GM19455 (cell line): ENCODE measurements around the gene HTT.
A peak's percentile ranks its signal among the peaks of the same experiment; 100 is the strongest.

Experiments used
- ATAC-seq: cut with Tn5 transposase; IDR thresholded peaks from one replicate; pipeline ENCODE4 v1.9.1; 2021; ENCODE audit not compliant: unreplicated experiment

The HTT gene

DNA sequence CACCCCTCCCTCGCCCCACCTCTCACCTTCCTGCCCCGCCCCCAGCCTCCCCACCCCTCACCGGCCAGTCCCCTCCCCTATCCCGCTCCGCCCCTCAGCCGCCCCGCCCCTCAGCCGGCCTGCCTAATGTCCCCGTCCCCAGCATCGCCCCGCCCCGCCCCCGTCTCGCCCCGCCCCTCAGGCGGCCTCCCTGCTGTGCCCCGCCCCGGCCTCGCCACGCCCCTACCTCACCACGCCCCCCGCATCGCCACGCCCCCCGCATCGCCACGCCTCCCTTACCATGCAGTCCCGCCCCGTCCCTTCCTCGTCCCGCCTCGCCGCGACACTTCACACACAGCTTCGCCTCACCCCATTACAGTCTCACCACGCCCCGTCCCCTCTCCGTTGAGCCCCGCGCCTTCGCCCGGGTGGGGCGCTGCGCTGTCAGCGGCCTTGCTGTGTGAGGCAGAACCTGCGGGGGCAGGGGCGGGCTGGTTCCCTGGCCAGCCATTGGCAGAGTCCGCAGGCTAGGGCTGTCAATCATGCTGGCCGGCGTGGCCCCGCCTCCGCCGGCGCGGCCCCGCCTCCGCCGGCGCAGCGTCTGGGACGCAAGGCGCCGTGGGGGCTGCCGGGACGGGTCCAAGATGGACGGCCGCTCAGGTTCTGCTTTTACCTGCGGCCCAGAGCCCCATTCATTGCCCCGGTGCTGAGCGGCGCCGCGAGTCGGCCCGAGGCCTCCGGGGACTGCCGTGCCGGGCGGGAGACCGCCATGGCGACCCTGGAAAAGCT, at the start of gene HTT, which contains the start of gene HTT-AS:
Gene HTT, plus strand, starts transcription at position 604 of the 768 bp plus-strand sequence. Its CDS starts 145 bp downstream, at position 749.
Gene HTT-AS, minus strand, starts transcription at position 461 of the 768 bp plus-strand sequence.
- ATAC-seq, result peak; percentile 76

DNA sequence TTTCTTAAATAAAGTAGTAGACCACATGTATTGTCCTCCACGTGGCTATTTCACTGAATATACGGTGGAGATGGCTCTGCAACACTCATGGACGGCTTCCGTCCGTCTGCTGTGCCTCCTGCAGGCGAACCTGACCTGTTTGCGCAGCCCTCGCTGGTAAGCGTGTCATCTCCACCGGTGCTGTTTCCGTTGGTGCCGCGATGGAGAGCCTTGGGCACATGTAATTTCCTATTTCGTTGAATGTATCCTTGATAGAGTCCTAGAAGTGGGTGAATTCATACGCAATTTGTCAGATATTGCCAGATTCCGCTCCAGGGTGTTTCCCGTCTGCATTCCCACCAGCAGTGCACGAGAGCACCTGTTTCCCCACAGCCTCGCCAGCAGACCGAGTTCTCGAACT, 48.6 kb upstream of the HTT start:
- no peak for ATAC-seq

- ATAC-seq, result no peak
These were observed 47.9 kb upstream of the HTT start for GRCh38 chr4:3026540-3026939.

GRCh38 chr4:3029464-3029863, 45.0 kb upstream of the HTT start:
- no peak for ATAC-seq

DNA sequence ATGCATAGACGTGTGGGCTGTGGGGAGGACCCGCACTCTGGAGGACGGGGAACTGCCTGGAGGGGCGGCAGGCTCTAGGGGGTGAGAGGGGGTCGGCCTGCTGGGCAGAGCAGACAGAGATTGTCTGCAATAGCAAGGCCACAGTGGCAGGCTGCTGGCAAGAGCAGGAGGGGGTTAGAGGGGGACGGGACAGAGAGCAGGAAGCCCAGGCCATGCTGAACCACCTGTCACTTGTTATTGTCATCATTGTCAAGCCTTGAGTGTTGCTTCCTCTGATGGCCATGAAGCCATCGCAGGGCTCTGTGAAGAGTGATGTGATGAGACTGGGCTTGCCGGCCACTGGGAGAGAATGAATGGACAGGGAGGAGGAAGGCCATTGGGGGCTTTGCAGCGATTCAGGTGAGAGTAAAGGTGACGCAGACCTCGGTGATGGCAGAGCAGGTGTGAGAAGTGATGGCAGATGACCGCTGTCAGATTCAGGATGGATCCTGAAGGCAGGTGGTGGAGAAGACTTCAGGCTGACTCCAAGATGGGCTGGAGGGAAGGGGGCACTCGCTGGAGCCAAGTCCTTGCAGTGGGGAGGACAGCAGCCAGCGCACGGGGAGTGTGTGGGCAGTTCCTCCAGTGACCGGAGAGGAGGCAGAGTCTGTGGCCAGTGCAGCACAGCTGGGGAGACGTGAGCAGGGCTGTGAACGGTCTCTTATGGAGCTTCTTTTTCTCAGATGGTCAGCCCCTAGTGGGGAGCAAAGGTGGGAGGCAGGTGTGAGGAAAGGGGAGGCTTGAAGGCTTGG, 43.7 kb upstream of the HTT start:
- no peak for ATAC-seq

- ATAC-seq, result no peak
These were observed 43.0 kb upstream of the HTT start for GRCh38 chr4:3031357-3032082.

- ATAC-seq, result no peak
These were observed 40.2 kb upstream of the HTT start for GRCh38 chr4:3034231-3034630.

DNA sequence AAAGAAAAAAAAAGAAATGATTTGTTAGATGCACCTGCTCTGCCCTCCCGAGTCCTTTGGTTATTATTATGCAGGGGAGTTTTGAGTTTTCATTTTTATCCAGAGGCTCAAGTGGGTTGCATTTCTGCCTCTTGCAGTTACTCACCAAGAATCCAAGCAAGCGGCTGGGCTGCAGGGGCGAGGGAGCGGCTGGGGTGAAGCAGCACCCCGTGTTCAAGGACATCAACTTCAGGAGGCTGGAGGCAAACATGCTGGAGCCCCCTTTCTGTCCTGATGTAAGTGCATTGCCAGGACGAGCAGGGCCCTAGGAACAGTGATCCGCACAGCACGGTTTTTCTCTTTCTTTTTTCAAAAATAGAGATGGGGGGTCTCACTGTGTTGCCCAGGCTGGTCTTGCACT, 39.2 kb upstream of the HTT start:
- ATAC-seq, result no peak

- ATAC-seq, result no peak
These were observed 38.8 kb upstream of the HTT start for GRCh38 chr4:3035674-3036073.

GRCh38 chr4:3036131-3036952, 38.1 kb upstream of the HTT start:
- ATAC-seq, result no peak

GRCh38 chr4:3037957-3038461, 36.5 kb upstream of the HTT start:
- no peak for ATAC-seq

- ATAC-seq, result no peak
These were observed 34.6 kb upstream of the HTT start for GRCh38 chr4:3039706-3040366.

DNA sequence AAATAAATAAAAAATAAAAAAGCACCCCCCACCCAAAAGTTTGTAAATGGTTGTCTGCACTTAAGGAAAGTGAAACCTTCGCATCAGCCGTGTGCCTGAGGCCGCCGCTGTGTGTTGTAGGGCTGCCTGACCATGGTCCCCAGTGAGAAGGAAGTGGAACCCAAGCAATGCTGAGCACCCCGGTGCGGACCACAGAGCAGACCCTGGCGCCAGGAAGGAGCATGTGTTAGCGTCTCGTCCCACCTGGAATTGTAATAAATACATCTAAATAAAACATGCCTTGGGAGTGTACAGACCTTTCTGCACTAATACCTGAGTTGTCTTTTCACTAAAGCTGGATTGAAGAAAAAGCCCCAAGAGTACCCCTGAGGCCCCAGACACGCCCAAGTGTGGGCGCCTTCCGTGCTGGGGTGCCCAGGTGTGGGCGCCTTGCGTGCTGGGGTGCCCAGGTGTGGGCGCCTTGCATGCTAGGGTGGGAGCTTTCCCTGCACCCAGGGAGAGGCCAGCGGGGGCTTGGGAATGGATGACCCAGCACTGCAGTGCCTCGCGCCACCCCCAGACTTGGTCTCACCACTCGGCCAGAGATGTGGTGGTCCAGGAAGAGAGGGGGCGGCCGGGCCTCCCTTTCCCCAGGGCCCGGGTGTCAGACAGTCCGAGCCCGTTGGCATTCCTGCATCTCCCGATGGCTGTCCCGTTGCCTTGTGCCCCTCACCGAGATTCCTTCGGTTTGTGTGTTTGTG, 33.9 kb upstream of the HTT start:
- no peak for ATAC-seq

GRCh38 chr4:3041192-3042142, 33.0 kb upstream of the HTT start:
- ATAC-seq, result no peak

DNA sequence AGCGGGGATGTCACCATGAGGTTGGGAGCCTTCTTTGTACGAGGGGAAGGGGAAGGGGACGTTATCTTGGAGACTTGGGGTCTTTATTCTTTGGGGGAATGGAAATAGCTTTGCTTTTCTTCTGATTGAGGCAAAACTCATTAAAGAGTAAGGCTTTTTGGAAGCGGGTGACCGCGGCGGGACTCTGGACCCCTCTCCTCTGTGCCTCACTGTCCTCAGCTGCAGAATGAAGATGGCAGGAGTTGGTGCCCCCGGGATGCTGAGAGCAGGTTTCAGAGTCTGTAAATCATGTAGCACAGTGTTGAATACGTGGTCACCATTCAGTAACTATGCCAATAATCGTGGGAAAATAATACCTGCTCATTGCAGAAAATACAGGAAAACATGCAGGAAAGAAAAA, 32.3 kb upstream of the HTT start:
- no peak for ATAC-seq

GRCh38 chr4:3043282-3044020, 31.0 kb upstream of the HTT start:
- no peak for ATAC-seq
